Lower leg skin (tissue), 3 donors: ENCODE data around the gene GLDN.

ENCODE experiments used
- CTCF ChIP-seq, 3 donors: fragments of 450-650 bp; IDR thresholded peaks; one replicate each; pipeline ENCODE4 v1.5.1; 2016; ENCODE audit warnings: antibody characterized with exemption in 3 of 3, mild to moderate bottlenecking in 3 of 3, moderate library complexity in 2 of 3
- POLR2A ChIP-seq, 2 donors: fragments of 450-650 bp; IDR thresholded peaks; one replicate each; pipeline ENCODE4 v1.6.1; 2016 to 2017; ENCODE audit warnings: antibody characterized with exemption in 2 of 2, mild to moderate bottlenecking in 1 of 2, moderate library complexity in 1 of 2

DNA sequence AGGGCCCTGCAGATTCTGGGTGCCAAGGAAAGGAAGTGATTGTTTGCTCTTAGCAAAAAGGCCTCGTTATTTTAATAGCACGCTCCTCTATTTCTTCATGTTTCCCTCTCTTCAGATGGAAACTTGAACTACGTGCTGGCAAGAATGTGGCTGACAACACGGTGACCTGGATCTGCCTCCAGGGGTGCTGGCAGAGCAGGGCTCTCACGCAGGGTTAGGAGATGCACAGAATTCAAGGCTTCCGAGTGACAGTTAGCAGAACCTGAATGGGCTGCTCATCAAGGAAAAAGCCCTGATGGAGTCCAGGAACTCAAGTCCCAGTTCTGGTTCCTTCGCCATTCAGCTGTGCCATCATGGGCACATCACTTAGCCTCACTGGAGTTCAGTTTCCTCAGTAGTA lies 25.7 kb upstream of the GLDN start:
- TF ChIP-seq CTCF (IDR thresholded peaks at IDR 0.05) (no peak), POLR2A (IDR thresholded peaks at IDR 0.05) (no peak)
